HG03135 (cell line): ENCODE data around the gene RUNX2.

ENCODE experiments used
- ATAC-seq: cut with Tn5 transposase; IDR thresholded peaks from one replicate; pipeline ENCODE4 v1.9.1; 2021; ENCODE audit warnings: mild to moderate bottlenecking, moderate library complexity; ENCODE audit not compliant: unreplicated experiment

RUNX2 gene

GRCh38 chr6:45400021-45400420 lies 71.9 kb downstream of the RUNX2 start:
- no peak for ATAC-seq

- ATAC-seq, result no peak
These were observed 83.8 kb downstream of the RUNX2 start for GRCh38 chr6:45411959-45412358.

- no peak for ATAC-seq
These were observed 87.2 kb downstream of the RUNX2 start for GRCh38 chr6:45415315-45415714.

GRCh38 chr6:45415788-45416518 lies 87.8 kb downstream of the RUNX2 start:
- ATAC-seq, result no peak

- no peak for ATAC-seq
These were observed 88.6 kb downstream of the RUNX2 start for GRCh38 chr6:45416700-45417099.

GRCh38 chr6:45417436-45417835 lies 89.3 kb downstream of the RUNX2 start:
- ATAC-seq, result no peak

- no peak for ATAC-seq
These were observed 91.5 kb downstream of the RUNX2 start for GRCh38 chr6:45419571-45420082.

- ATAC-seq, result no peak
These were observed 92.2 kb downstream of the RUNX2 start for GRCh38 chr6:45420083-45420908.

- no peak for ATAC-seq
These were observed 93.0 kb downstream of the RUNX2 start for GRCh38 chr6:45420909-45421708.

GRCh38 chr6:45421709-45422502 lies 93.8 kb downstream of the RUNX2 start:
- no peak for ATAC-seq

GRCh38 chr6:45422503-45423110 lies 94.5 kb downstream of the RUNX2 start:
- ATAC-seq, result no peak

GRCh38 chr6:45423111-45423823 lies 95.1 kb downstream of the RUNX2 start:
- ATAC-seq, result no peak

GRCh38 chr6:45423824-45424450 lies 95.8 kb downstream of the RUNX2 start:
- ATAC-seq, result no peak

GRCh38 chr6:45424451-45424861 lies 96.3 kb downstream of the RUNX2 start:
- ATAC-seq, result no peak

GRCh38 chr6:45426251-45426650 lies 98.1 kb downstream of the RUNX2 start:
- no peak for ATAC-seq

- no peak for ATAC-seq
These were observed 99.6 kb downstream of the RUNX2 start for GRCh38 chr6:45427726-45428125.

- no peak for ATAC-seq
These were observed 100.6 kb downstream of the RUNX2 start for GRCh38 chr6:45428727-45429126.

GRCh38 chr6:45430590-45431202 lies 102.6 kb downstream of the RUNX2 start:
- ATAC-seq, result no peak
